Measurements from ENCODE around the gene S100A6.

Gene S100A6

DNA sequence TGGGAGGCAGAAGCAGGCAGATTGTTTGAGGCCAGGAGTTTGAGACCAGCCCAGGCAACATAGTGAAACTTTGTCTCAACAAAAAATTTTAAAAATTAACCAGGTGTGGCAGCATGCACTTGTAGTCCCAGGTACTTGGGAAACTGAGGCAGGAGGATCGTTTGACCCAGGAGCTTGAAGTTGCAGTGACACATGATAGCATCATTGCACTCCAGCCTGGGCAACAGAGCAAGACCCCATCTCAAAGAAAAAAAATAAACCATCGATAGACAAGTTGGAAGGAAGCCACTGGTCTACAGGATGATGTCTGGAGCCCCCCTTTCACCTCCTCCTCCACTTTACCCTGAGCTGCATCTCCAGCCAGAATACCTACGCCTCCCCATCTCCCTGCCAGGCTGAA is 16.5 kb downstream of the S100A6 start:
- H3K4me3 ChIP-seq (ENCODE audit: low read length) = no peak overlapping the region
- peaks cover 29% of the 10 kb centered on the region for H3K27me3 ChIP-seq (ENCODE audit: insufficient read depth, low read length)
- no peak overlapping the region for H3K9ac ChIP-seq (ENCODE audit: low read depth, low read length)
- H3K9me3 ChIP-seq (ENCODE audit: insufficient read depth, low read depth, low read length) = no peaks in the 10 kb centered on the region
- H3K27ac ChIP-seq (ENCODE audit: low read length) = no peak overlapping the region
- peaks cover 6% of the 10 kb centered on the region for H3K4me1 ChIP-seq (ENCODE audit: insufficient read depth, low read length)
- no peaks in the 10 kb centered on the region for H3K36me3 ChIP-seq (ENCODE audit: insufficient read depth, low read depth, low read length)

GRCh38 chr1:153515504-153516394 is 20.0 kb downstream of the S100A6 start:
- Histone ChIP-seq H3K36me3 (ENCODE audit: insufficient read depth, low read depth, low read length) (no peaks in the 10 kb centered on the region), H3K27ac (ENCODE audit: low read length) (no peak overlapping the region), H3K4me3 (ENCODE audit: low read length) (no peak overlapping the region), H3K9ac (ENCODE audit: low read depth, low read length) (no peak overlapping the region), H3K27me3 (ENCODE audit: insufficient read depth, low read length) (peaks cover 56% of the 10 kb centered on the region), H3K4me1 (ENCODE audit: insufficient read depth, low read length) (peaks cover 2% of the 10 kb centered on the region), H3K9me3 (ENCODE audit: insufficient read depth, low read depth, low read length) (no peaks in the 10 kb centered on the region)

GRCh38 chr1:153513666-153514065 is 22.1 kb downstream of the S100A6 start:
- no peak overlapping the region for H3K4me3 ChIP-seq (ENCODE audit: low read length)
- H3K27me3 ChIP-seq (ENCODE audit: insufficient read depth, low read length) = peaks cover 56% of the 10 kb centered on the region
- no peak overlapping the region for H3K9ac ChIP-seq (ENCODE audit: low read depth, low read length)
- no peaks in the 10 kb centered on the region for H3K9me3 ChIP-seq (ENCODE audit: insufficient read depth, low read depth, low read length)
- H3K4me1 ChIP-seq (ENCODE audit: insufficient read depth, low read length) = no peaks in the 10 kb centered on the region
- no peak overlapping the region for H3K27ac ChIP-seq (ENCODE audit: low read length)
- no peaks in the 10 kb centered on the region for H3K36me3 ChIP-seq (ENCODE audit: insufficient read depth, low read depth, low read length)

DNA sequence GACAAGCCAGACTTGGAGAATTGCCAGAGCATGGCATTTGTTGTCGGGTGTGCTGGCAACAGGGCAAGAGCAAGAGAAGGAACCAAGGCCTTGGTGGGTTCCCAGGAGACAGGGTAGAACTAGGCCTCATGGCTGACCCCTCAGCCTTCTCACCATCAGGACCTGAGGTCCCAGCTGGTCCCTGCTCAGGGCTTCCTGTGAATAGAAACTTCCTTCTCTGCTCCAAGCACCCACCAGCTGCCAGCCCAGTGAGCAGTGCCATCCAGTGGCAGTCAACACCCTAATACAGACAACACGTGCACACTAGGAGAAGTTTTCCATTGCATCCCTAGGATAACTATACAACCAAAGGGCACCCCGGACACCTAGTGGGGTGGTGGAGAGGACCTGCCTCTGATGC is 22.8 kb downstream of the S100A6 start:
- Histone ChIP-seq H3K9ac (ENCODE audit: low read depth, low read length) (no peak overlapping the region), H3K27ac (ENCODE audit: low read length) (no peak overlapping the region), H3K4me3 (ENCODE audit: low read length) (no peak overlapping the region), H3K9me3 (ENCODE audit: insufficient read depth, low read depth, low read length) (no peaks in the 10 kb centered on the region), H3K4me1 (ENCODE audit: insufficient read depth, low read length) (no peaks in the 10 kb centered on the region), H3K36me3 (ENCODE audit: insufficient read depth, low read depth, low read length) (no peaks in the 10 kb centered on the region), H3K27me3 (ENCODE audit: insufficient read depth, low read length) (peaks cover 54% of the 10 kb centered on the region)

DNA sequence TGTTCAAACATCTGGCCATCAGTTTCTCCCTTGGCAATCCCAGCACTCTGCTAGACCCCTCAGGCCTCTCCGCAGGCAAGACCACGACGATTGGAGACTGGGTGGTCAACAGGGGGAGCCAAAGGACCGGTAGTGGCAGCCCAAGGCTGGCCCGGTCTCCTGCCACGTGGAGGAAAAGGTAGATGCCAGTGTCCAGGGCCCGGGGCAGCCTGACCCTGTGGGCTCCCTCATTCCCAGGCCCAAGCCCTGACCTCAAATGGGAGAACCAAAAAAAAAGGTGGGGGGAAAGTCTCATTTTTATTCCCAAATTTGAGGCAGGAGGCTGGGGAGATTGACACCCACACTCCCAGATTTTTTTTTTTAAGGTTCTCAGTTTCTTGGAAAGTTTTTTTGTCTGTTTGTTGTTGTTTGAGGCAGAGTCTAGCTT is 24.8 kb downstream of the S100A6 start:
- no peaks in the 10 kb centered on the region for H3K9me3 ChIP-seq (ENCODE audit: insufficient read depth, low read depth, low read length)
- no peak overlapping the region for H3K27ac ChIP-seq (ENCODE audit: low read length)
- H3K27me3 ChIP-seq (ENCODE audit: insufficient read depth, low read length) = peaks cover 34% of the 10 kb centered on the region
- no peak overlapping the region for H3K4me3 ChIP-seq (ENCODE audit: low read length)
- H3K4me1 ChIP-seq (ENCODE audit: insufficient read depth, low read length) = no peaks in the 10 kb centered on the region
- no peak overlapping the region for H3K9ac ChIP-seq (ENCODE audit: low read depth, low read length)
- no peaks in the 10 kb centered on the region for H3K36me3 ChIP-seq (ENCODE audit: insufficient read depth, low read depth, low read length)

- Histone ChIP-seq H3K9ac (ENCODE audit: low read depth, low read length) (no peak overlapping the region), H3K36me3 (ENCODE audit: insufficient read depth, low read depth, low read length) (no peaks in the 10 kb centered on the region), H3K4me3 (ENCODE audit: low read length) (no peak overlapping the region), H3K27ac (ENCODE audit: low read length) (no peak overlapping the region), H3K4me1 (ENCODE audit: insufficient read depth, low read length) (no peaks in the 10 kb centered on the region), H3K27me3 (ENCODE audit: insufficient read depth, low read length) (peaks cover 26% of the 10 kb centered on the region), H3K9me3 (ENCODE audit: insufficient read depth, low read depth, low read length) (no peaks in the 10 kb centered on the region)
Measured at GRCh38 chr1:153509729-153510354, 25.9 kb downstream of the S100A6 start.

DNA sequence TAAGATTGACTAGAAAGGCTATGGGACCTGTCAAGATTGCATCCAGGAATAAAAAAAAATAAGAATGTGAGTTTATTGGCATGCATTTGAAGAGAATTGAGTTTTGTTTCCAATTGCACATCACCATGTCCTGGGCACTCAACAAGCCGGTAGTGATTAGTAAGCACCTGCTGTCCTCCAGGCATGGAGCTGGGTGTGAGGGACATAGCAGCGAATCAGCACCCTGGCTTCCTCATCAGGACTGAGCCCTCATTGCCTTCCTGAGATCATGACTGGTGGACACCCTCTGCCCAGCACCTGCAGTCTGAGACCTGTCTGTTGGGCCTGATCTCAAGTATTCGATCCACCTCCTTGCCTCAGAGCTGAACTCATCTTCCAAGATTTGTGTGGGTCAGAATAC is 26.8 kb downstream of the S100A6 start:
- Histone ChIP-seq H3K4me1 (ENCODE audit: insufficient read depth, low read length) (no peaks in the 10 kb centered on the region), H3K27ac (ENCODE audit: low read length) (no peak overlapping the region), H3K27me3 (ENCODE audit: insufficient read depth, low read length) (peaks cover 25% of the 10 kb centered on the region), H3K4me3 (ENCODE audit: low read length) (no peak overlapping the region), H3K9me3 (ENCODE audit: insufficient read depth, low read depth, low read length) (no peaks in the 10 kb centered on the region), H3K9ac (ENCODE audit: low read depth, low read length) (no peak overlapping the region), H3K36me3 (ENCODE audit: insufficient read depth, low read depth, low read length) (no peaks in the 10 kb centered on the region)

DNA sequence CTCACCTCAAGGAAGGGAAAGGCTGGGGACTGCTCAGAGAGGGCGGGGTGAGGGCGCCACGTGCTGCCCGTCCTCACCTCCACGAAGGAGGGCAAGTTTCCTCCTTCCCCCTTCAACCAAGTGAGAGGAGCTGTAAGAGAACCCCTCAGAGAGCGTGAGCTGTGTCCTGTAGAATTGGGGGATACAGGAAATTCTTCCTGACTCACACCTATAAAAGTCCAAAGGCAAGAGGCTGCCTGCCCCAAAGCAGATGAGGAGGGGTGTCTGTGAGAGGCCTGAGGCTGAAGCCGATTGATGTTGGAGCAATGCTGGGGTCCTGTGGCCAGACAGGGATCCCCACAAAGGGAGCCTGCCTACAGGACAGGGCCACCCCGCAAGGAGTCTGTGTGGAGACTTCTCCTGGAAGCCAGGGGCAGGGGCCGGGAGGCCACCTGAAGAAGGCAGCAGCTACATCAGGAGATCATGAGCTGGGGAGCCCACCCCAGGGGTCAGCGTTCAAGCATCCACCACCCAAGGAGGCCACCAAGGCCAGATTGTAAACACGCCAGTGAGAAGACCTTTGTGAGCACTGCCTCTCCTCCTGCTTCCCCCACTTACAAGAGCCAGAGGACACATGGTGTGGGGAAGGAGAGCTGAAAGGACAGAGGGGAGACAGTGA is 27.7 kb downstream of the S100A6 start:
- Histone ChIP-seq H3K4me1 (ENCODE audit: insufficient read depth, low read length) (no peaks in the 10 kb centered on the region), H3K27ac (ENCODE audit: low read length) (no peak overlapping the region), H3K27me3 (ENCODE audit: insufficient read depth, low read length) (peaks cover 17% of the 10 kb centered on the region), H3K9ac (ENCODE audit: low read depth, low read length) (no peak overlapping the region), H3K4me3 (ENCODE audit: low read length) (no peak overlapping the region), H3K9me3 (ENCODE audit: insufficient read depth, low read depth, low read length) (no peaks in the 10 kb centered on the region), H3K36me3 (ENCODE audit: insufficient read depth, low read depth, low read length) (no peaks in the 10 kb centered on the region)

DNA sequence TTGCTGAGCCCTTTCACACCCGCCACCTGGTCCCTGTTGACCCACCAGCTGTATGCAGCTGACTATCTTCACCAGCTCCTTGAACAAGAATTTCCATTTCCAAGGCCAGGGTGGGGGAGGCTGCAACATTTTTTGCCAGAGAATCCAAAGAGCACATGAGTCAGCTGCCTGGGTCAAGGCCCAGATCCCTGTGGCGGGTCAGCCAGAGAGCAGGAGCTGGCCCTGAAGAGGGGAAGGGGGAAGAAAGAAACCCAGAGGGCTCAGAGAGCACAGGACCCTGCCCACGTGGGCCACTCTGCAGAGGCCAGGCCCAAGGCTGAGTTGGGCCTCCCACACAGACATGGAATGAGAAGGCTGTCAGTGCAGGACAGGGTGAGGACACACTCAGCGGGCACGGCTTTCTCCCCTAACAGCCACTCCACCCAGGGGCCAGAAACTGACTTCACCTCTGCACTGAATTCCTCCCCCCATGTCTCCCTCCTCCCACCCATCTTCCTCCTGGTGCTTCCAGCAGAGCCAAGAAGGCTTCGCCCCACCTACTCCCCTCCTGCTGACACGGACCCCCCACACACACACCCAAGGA is 28.9 kb downstream of the S100A6 start:
- no peak overlapping the region for H3K4me3 ChIP-seq (ENCODE audit: low read length)
- peaks cover 8% of the 10 kb centered on the region for H3K27me3 ChIP-seq (ENCODE audit: insufficient read depth, low read length)
- no peak overlapping the region for H3K9ac ChIP-seq (ENCODE audit: low read depth, low read length)
- no peaks in the 10 kb centered on the region for H3K9me3 ChIP-seq (ENCODE audit: insufficient read depth, low read depth, low read length)
- no peaks in the 10 kb centered on the region for H3K36me3 ChIP-seq (ENCODE audit: insufficient read depth, low read depth, low read length)
- H3K4me1 ChIP-seq (ENCODE audit: insufficient read depth, low read length) = no peaks in the 10 kb centered on the region
- H3K27ac ChIP-seq (ENCODE audit: low read length) = no peak overlapping the region

- Histone ChIP-seq H3K4me3 (ENCODE audit: low read length) (no peak overlapping the region), H3K9me3 (ENCODE audit: insufficient read depth, low read depth, low read length) (no peaks in the 10 kb centered on the region), H3K27me3 (ENCODE audit: insufficient read depth, low read length) (peaks cover 3% of the 10 kb centered on the region), H3K4me1 (ENCODE audit: insufficient read depth, low read length) (no peaks in the 10 kb centered on the region), H3K27ac (ENCODE audit: low read length) (no peak overlapping the region), H3K9ac (ENCODE audit: low read depth, low read length) (no peak overlapping the region), H3K36me3 (ENCODE audit: insufficient read depth, low read depth, low read length) (no peaks in the 10 kb centered on the region)
Measured at GRCh38 chr1:153506386-153506785, 29.4 kb downstream of the S100A6 start.

DNA sequence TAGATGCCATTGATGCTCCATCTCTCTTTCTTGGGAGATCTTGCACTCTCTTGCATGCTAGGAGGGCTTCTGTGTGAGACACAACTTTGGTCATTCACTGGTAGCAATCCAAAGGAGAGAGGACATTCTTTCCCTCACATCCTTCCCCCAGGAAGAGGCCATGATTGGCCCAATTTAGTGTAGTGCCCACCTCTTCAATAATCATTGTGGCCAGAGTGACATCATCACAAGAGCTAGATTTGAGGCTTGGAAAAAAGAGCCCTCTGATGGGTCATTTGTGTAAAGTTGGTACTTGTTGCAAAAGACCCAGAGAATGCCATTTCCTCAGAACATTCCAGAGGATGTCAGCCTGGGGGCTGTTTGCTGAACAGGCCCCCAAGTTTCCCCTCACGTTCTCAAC is 30.2 kb downstream of the S100A6 start:
- H3K9ac ChIP-seq (ENCODE audit: low read depth, low read length) = no peak overlapping the region
- H3K4me3 ChIP-seq (ENCODE audit: low read length) = no peak overlapping the region
- H3K36me3 ChIP-seq (ENCODE audit: insufficient read depth, low read depth, low read length) = no peaks in the 10 kb centered on the region
- H3K4me1 ChIP-seq (ENCODE audit: insufficient read depth, low read length) = no peaks in the 10 kb centered on the region
- no peak overlapping the region for H3K27ac ChIP-seq (ENCODE audit: low read length)
- H3K9me3 ChIP-seq (ENCODE audit: insufficient read depth, low read depth, low read length) = no peaks in the 10 kb centered on the region
- no peaks in the 10 kb centered on the region for H3K27me3 ChIP-seq (ENCODE audit: insufficient read depth, low read length)
